HepG2 (cell line): ENCODE data around the gene RPL35. TPM values are rescaled to one million over a fixed set of nuclear protein-coding genes. Genes with fewer than 3 reads are reported as not detected.

Experiments used
- ATAC-seq: fragments of 200-7000 bp; cut with Tn5 transposase; 3 replicates; pipeline ENCODE4 v1.9.1; 2020; ENCODE audit warnings: mild to moderate bottlenecking, moderate library complexity
- BruUV-seq: library from RNA; stranded (reverse); fragments of 400-500 nt; replicated peaks from 2 replicates; lab custom pipeline; 2021; lab: Mats Ljungman, UMichigan
- CTCF ChIA-PET: fragments of 300-600 bp; formaldehyde crosslinking; extraction: SDS; loops from one replicate; lab custom pipeline; 2021; ENCODE audit warnings: low total read pairs, inconsistent platforms, low intra/inter-chr PET ratio; lab: Yijun Ruan, JAX
- POLR2A ChIA-PET: fragments of 350-600 bp; sonication (Branson Sonifier 250); formaldehyde crosslinking; loops from one replicate; lab custom pipeline; 2020; ENCODE audit warnings: antibody characterized with exemption, inconsistent platforms; lab: Yijun Ruan, JAX
- DNase-seq: peaks from one replicate; pipeline ENCODE4 v3.0.0-alpha.2; 2015; ENCODE audit warnings: low spot score
- FAIRE-seq: peaks from 3 replicates; lab custom pipeline; 2011; peaks lifted over from hg19 to GRCh38; lab: Jason Lieb, UNC
- H2AFZ ChIP-seq: one replicate; pipeline ENCODE4 v1.6.1; 2011; ENCODE audit warnings: low read length, inconsistent platforms
- H3K27ac ChIP-seq: fragments of 300-600 bp; 3 replicates; pipeline ENCODE4 v1.8.0; 2011; ENCODE audit warnings: mixed run types, mild to moderate bottlenecking, mixed read lengths, low read length, inconsistent platforms; ENCODE audit not compliant: insufficient read depth; ENCODE audit errors: extremely low read length
- H3K27me3 ChIP-seq, 2 experiments: fragments of 200-600 bp in 1 of 2; 2 replicates in 1 of 2; 3 replicates in 1 of 2; pipeline versions ENCODE4 v1.6.0 to v1.8.0; 2011; ENCODE audit warnings: low read length in 2 of 2, mild to moderate bottlenecking in 2 of 2, moderate library complexity in 2 of 2, inconsistent platforms in 1 of 2; ENCODE audit not compliant: insufficient read depth in 2 of 2, control insufficient read depth in 1 of 2
- H3K36me3 ChIP-seq, 2 experiments: fragments of 200-600 bp in 1 of 2; replicated peaks in 1 of 2; 2 replicates in 1 of 2; 3 replicates in 1 of 2; pipeline versions ENCODE4 v1.5.1 to v1.8.0; 2011; ENCODE audit warnings: low read length in 2 of 2, inconsistent platforms in 1 of 2; ENCODE audit not compliant: insufficient read depth in 2 of 2, control insufficient read depth in 1 of 2
- H3K4me1 ChIP-seq: 2 replicates; pipeline ENCODE4 v1.5.1; 2012; ENCODE audit warnings: low read length, inconsistent platforms; ENCODE audit not compliant: insufficient read depth
- H3K4me2 ChIP-seq: 2 replicates; pipeline ENCODE4 v1.6.0; 2011; ENCODE audit warnings: low read depth, low read length, inconsistent platforms
- H3K4me3 ChIP-seq, 3 experiments: fragments of 200-600 bp in 1 of 3; sonication (generic), shearing (Covaris generic) in 1 of 3; replicated peaks in 1 of 3; 2 replicates each; pipeline ENCODE4 v1.5.1; 2011 to 2016; ENCODE audit warnings: low read length in 3 of 3, inconsistent platforms in 2 of 3, low read depth in 2 of 3, mild to moderate bottlenecking in 2 of 3, control low read depth in 1 of 3, mixed read lengths in 1 of 3; ENCODE audit not compliant: insufficient read depth in 1 of 3
- H3K79me2 ChIP-seq: one replicate; pipeline ENCODE4 v1.6.1; 2011; ENCODE audit warnings: low read length, inconsistent platforms; ENCODE audit not compliant: insufficient read depth
- H3K9ac ChIP-seq: 2 replicates; pipeline ENCODE4 v1.6.0; 2011; ENCODE audit warnings: mild to moderate bottlenecking, low read depth, low read length, inconsistent platforms; ENCODE audit not compliant: insufficient read depth
- H3K9me3 ChIP-seq: 2 replicates; pipeline ENCODE4 v1.5.1; 2012; ENCODE audit warnings: mild to moderate bottlenecking, low read length
- H4K20me1 ChIP-seq: 2 replicates; pipeline ENCODE4 v1.6.0; 2011; ENCODE audit warnings: inconsistent platforms, mild to moderate bottlenecking, low read length, moderate library complexity; ENCODE audit not compliant: insufficient read depth
- CEBPZ ChIP-seq: IDR thresholded peaks from 2 replicates; pipeline ENCODE4 v1.6.1; 2012; ENCODE audit warnings: low read length, improper control_type of control experiment
- EEA1 ChIP-seq: sonication (generic); formaldehyde crosslinking; IDR thresholded peaks from 2 replicates; pipeline ENCODE4 v1.5.1; 2020; ENCODE audit warnings: mild to moderate bottlenecking, missing genetic modification reagents, borderline replicate concordance
- GMEB2 ChIP-seq: IDR thresholded peaks from 2 replicates; pipeline ENCODE4 v1.6.1; 2016; ENCODE audit warnings: missing biosample characterization, missing genetic modification reagents, low read depth
- NFRKB ChIP-seq: fragments of 450-650 bp; IDR thresholded peaks from 2 replicates; pipeline ENCODE4 v1.6.1; 2017
- NKX3-1 ChIP-seq: sonication (generic); formaldehyde crosslinking; IDR thresholded peaks from 2 replicates; pipeline ENCODE4 v1.5.0; 2020; ENCODE audit warnings: missing genetic modification reagents
- SMARCE1 ChIP-seq: fragments of 450-650 bp; IDR thresholded peaks from 2 replicates; pipeline ENCODE4 v1.6.1; 2017; ENCODE audit warnings: borderline replicate concordance
- STAT6 ChIP-seq: sonication (generic); formaldehyde crosslinking; IDR thresholded peaks from 2 replicates; pipeline ENCODE4 v1.4.0; 2020; ENCODE audit warnings: missing genetic modification reagents, mild to moderate bottlenecking, borderline replicate concordance
- WIZ ChIP-seq: sonication (generic); formaldehyde crosslinking; IDR thresholded peaks from 2 replicates; pipeline ENCODE4 v1.5.1; 2020; ENCODE audit warnings: mild to moderate bottlenecking, missing genetic modification reagents
- YEATS4 ChIP-seq: sonication (generic); formaldehyde crosslinking; IDR thresholded peaks from 2 replicates; pipeline ENCODE4 v1.4.0; 2020; ENCODE audit warnings: missing genetic modification reagents, borderline replicate concordance
- ZBTB20 ChIP-seq: sonication (generic); formaldehyde crosslinking; IDR thresholded peaks from 2 replicates; pipeline ENCODE4 v1.8.1; 2023; ENCODE audit warnings: missing genetic modification reagents, low read depth, mild to moderate bottlenecking, borderline replicate concordance
- ZNF121 ChIP-seq: sonication (generic); formaldehyde crosslinking; IDR thresholded peaks from 2 replicates; pipeline ENCODE4 v1.5.0; 2020; ENCODE audit warnings: mild to moderate bottlenecking, missing genetic modification reagents
- ZNF292 ChIP-seq: sonication (generic); formaldehyde crosslinking; IDR thresholded peaks from 2 replicates; pipeline ENCODE4 v1.8.1; 2022; ENCODE audit warnings: mild to moderate bottlenecking, low read depth, missing genetic modification reagents, borderline replicate concordance
- ZNF598 ChIP-seq: sonication (generic); formaldehyde crosslinking; IDR thresholded peaks from 2 replicates; pipeline ENCODE4 v1.5.1; 2020; ENCODE audit warnings: mild to moderate bottlenecking, missing genetic modification reagents, borderline replicate concordance
- ZNF784 ChIP-seq: sonication (generic); formaldehyde crosslinking; IDR thresholded peaks from 2 replicates; pipeline ENCODE4 v1.5.1; 2020; ENCODE audit warnings: missing genetic modification reagents, mild to moderate bottlenecking, borderline replicate concordance
- ZZZ3 ChIP-seq: sonication (generic); formaldehyde crosslinking; IDR thresholded peaks from 2 replicates; pipeline ENCODE4 v1.4.0; 2020; ENCODE audit warnings: missing genetic modification reagents, mild to moderate bottlenecking, borderline replicate concordance
- WGBS: methylation state at CpG from one replicate; pipeline ENCODE4 v1.1.6; 2017; ENCODE audit warnings: low lambda C conversion rate; 5-methylcytosine and 5-hydroxymethylcytosine counted together
- in situ Hi-C: cut with HindIII; loops from 2 replicates; pipeline ENCODE4 v1.10.0; 2017; ENCODE audit warnings: low pct_unique_long_range_greater_than_20kb; ENCODE audit not compliant: extremely low pct_ligation_motif_present
- intact Hi-C: fragments of 100-400 bp; cut with micrococcal nuclease; formaldehyde crosslinking; loops from one replicate; pipeline ENCODE4 v1.10.0; 2022; ENCODE audit not compliant: unreplicated experiment
- polyA plus RNA-seq, 8 experiments: library from polyadenylated mRNA; depleted of rRNA in 3 of 8; stranded (reverse) in 7 of 8; unstranded in 1 of 8; fragments of >200 nt; fragmentation: Illumina TruSeq in 4 of 8; extraction: Trizol in 4 of 8; gene quantifications; 2 replicates each; pipeline versions ENCODE4 v1.2.1 to v1.2.3, GENCODE V29; 2011 to 2016; ENCODE audit warnings: low read depth in 4 of 8, missing spikeins in 1 of 8, mixed read lengths in 1 of 8; ENCODE audit not compliant: insufficient read depth in 1 of 8
- total RNA-seq, 5 experiments: library from RNA; depleted of rRNA; stranded (reverse); fragments of >200 nt; fragmentation: Illumina TruSeq; extraction: Trizol; gene quantifications; 2 replicates each; pipeline ENCODE4 v1.2.3, GENCODE V29; 2016; ENCODE audit warnings: low read depth in 1 of 5

The RPL35 gene
- total and polyA plus RNA-seq, 2 of the 13 experiments (the other 11 are each of a cell fraction or from before 2014, with no cell fraction given), result 2,153 to 2,935 TPM

GRCh38 chr9:124873664-124874063 is 11.9 kb upstream of the RPL35 start:
- Histone ChIP-seq H3K27ac (no peak overlapping the region), H3K4me2 (no peak overlapping the region), H3K4me3 (no peak overlapping the region), H3K4me1 (peaks cover 22% of the 10 kb centered on the region), H4K20me1 (no peaks in the 10 kb centered on the region; the same call in 1 of the 2 replicates), H2AFZ (no peak overlapping the region), H3K36me3 (peaks cover 18 to 67% of the 10 kb centered on the region in 2 experiments), H3K9me3 (no peaks in the 10 kb centered on the region), H3K9ac (no peak overlapping the region), H3K79me2 (peaks cover 50% of the 10 kb centered on the region)
- DNase-seq (no peak), FAIRE-seq (no peak), ATAC-seq (no peak)
- in situ Hi-C loops, result no loop called here
- ChIA-PET POLR2A (no interaction called here), CTCF (no interaction called here)
- WGBS, result 95% methylated on average over 14 of the region's 14 CpGs
- no peak for TF ChIP-seq GMEB2 (CRISPR knock-in tag)
- no peak for TF ChIP-seq ZNF784
- no peak for TF ChIP-seq ZBTB20 (CRISPR knock-in tag)
- TF ChIP-seq ZZZ3 (CRISPR knock-in tag), result no peak
- no peak for TF ChIP-seq STAT6 (CRISPR knock-in tag)
- no peak for TF ChIP-seq ZNF598 (CRISPR knock-in tag)
- no peak for TF ChIP-seq CEBPZ
- no peak for TF ChIP-seq YEATS4 (CRISPR knock-in tag)
- TF ChIP-seq WIZ (CRISPR knock-in tag), result no peak
- no peak for TF ChIP-seq NFRKB
- no peak for TF ChIP-seq EEA1 (CRISPR knock-in tag)
- no peak for TF ChIP-seq ZNF121
- TF ChIP-seq ZNF292 (CRISPR knock-in tag), result no peak
- no peak for TF ChIP-seq SMARCE1
- no peak for TF ChIP-seq NKX3-1 (CRISPR knock-in tag)
- TF ChIP-seq, all 625 proteins: peak for 0
- intact Hi-C loops, result no loop called here
- H3K27me3 ChIP-seq, result no peaks in the 10 kb centered on the region; a peak in 1 of 5 replicates
- no TSS peak for BruUV-seq
